Measurements from ENCODE around the gene CFL2. TPM values are rescaled to one million over a fixed set of nuclear protein-coding genes. Genes with fewer than 3 reads are reported as not detected.
"Not testable (repeated sequence)": the region's sequence is repeated elsewhere in the genome, so short reads cannot be mapped to it uniquely, and the experiment has no call there.

The CFL2 gene
- 153 TPM for polyA plus RNA-seq (2013, experiment 1 of 2; ENCODE audit: insufficient read length)
- 153 TPM for polyA plus RNA-seq (2013, experiment 2 of 2; ENCODE audit: insufficient read length)

- DNase-seq: peak; percentile 72
These were observed at the start of gene CFL2 for GRCh38 chr14:34714320-34715126. TSS of gene CFL2 (minus strand) at chr14:34714593. CDS start at chr14:34714540, 53 bp downstream.

- no peak for DNase-seq
These were observed 40.8 kb upstream of the CFL2 start for GRCh38 chr14:34755215-34755614.

- DNase-seq: no peak
These were observed 40.3 kb upstream of the CFL2 start for GRCh38 chr14:34754687-34755086.

GRCh38 chr14:34750670-34751069 is 36.3 kb upstream of the CFL2 start:
- peak; percentile 62 for DNase-seq

- DNase-seq: no peak
These were observed 35.8 kb upstream of the CFL2 start for GRCh38 chr14:34750233-34750632.

- no peak for DNase-seq
These were observed 35.0 kb upstream of the CFL2 start for GRCh38 chr14:34749408-34749807.

- no peak for DNase-seq
These were observed 28.1 kb upstream of the CFL2 start for GRCh38 chr14:34742270-34743115.

GRCh38 chr14:34741840-34742239 is 27.4 kb upstream of the CFL2 start:
- no peak for DNase-seq

- DNase-seq: peak; percentile 31
These were observed 25.7 kb upstream of the CFL2 start for GRCh38 chr14:34740139-34740538.

GRCh38 chr14:34737079-34737478 is 22.7 kb upstream of the CFL2 start:
- not testable (repeated sequence) for DNase-seq

- DNase-seq: peak; percentile 71
These were observed 18.9 kb upstream of the CFL2 start for GRCh38 chr14:34733245-34733644.

- no peak for DNase-seq
These were observed 18.4 kb upstream of the CFL2 start for GRCh38 chr14:34732802-34733201.

GRCh38 chr14:34723867-34724266 is 9.5 kb upstream of the CFL2 start:
- DNase-seq: no peak

GRCh38 chr14:34722723-34723545 is 8.5 kb upstream of the CFL2 start:
- DNase-seq: peak; percentile 67

- DNase-seq: no peak
These were observed 6.7 kb upstream of the CFL2 start for GRCh38 chr14:34721129-34721528.

GRCh38 chr14:34718750-34719304 is 4.4 kb upstream of the CFL2 start:
- peak; percentile 78 for DNase-seq

GRCh38 chr14:34715127-34715863 is 902 bp upstream of the CFL2 start:
- no peak for DNase-seq

- DNase-seq: peak; percentile 75
These were observed 593 bp downstream of the CFL2 start for GRCh38 chr14:34713681-34714319.

- DNase-seq: no peak
These were observed 1.2 kb downstream of the CFL2 start for GRCh38 chr14:34713122-34713680.
